GM12872 (cell line): Measurements from ENCODE around the gene NOX3.

ENCODE experiments used
- TF ChIP-seq, protein P1 (sequence below): IDR thresholded peaks from 3 replicates; pipeline ENCODE4 v1.5.1; 2011; ENCODE audit warnings: low read depth, mild to moderate bottlenecking, low read length, moderate library complexity; ENCODE audit not compliant: insufficient read depth

Gene NOX3

DNA sequence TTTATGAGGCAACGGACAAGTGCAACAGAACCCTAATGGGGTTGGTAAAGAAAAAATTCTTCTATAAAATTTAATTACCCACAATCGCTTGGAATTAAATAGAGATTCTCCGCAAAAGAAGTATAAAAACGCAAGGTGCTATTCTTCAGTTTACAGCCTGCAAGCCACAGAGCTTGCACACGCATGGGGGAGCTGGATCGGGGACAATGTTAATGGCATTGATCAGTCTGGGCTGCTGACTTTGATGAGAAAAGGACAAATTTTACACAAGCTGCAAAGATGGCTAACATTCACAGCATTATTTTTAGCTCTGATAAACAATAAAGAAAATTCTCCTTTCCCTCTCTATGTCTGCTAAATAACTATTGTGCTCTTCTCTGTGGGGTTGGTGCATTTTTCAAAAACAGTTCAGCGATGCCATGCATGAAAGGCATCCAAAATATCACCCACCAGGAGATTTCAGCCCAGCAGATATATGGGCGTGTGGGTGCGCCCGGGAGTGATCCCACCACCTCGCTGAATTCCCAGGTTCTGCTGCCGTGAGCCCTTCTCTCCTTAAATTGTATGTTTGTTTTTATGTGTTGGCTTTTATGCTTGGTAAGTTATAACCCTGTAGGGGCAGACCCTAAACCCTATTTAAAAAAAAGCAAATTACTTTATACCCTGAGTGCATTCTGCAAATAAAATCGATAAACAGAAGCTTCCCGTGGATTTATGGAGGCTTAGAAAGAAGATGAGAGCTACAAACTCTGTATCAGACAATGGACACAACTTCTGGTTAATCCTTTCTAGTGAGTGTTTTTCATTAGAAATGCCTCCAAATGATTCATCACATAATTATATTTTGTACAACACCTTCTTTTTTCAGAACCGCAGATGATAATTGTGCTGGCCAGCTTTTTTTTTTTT, 55.6 kb downstream of the NOX3 start:
- TF ChIP-seq, protein P1, sequence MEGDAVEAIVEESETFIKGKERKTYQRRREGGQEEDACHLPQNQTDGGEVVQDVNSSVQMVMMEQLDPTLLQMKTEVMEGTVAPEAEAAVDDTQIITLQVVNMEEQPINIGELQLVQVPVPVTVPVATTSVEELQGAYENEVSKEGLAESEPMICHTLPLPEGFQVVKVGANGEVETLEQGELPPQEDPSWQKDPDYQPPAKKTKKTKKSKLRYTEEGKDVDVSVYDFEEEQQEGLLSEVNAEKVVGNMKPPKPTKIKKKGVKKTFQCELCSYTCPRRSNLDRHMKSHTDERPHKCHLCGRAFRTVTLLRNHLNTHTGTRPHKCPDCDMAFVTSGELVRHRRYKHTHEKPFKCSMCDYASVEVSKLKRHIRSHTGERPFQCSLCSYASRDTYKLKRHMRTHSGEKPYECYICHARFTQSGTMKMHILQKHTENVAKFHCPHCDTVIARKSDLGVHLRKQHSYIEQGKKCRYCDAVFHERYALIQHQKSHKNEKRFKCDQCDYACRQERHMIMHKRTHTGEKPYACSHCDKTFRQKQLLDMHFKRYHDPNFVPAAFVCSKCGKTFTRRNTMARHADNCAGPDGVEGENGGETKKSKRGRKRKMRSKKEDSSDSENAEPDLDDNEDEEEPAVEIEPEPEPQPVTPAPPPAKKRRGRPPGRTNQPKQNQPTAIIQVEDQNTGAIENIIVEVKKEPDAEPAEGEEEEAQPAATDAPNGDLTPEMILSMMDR, result no peak

GRCh38 chr6:155399062-155399744, 56.4 kb downstream of the NOX3 start:
- TF ChIP-seq, protein P1, result no peak

GRCh38 chr6:155398701-155399061, 57.0 kb downstream of the NOX3 start:
- TF ChIP-seq, protein P1, result no peak

DNA sequence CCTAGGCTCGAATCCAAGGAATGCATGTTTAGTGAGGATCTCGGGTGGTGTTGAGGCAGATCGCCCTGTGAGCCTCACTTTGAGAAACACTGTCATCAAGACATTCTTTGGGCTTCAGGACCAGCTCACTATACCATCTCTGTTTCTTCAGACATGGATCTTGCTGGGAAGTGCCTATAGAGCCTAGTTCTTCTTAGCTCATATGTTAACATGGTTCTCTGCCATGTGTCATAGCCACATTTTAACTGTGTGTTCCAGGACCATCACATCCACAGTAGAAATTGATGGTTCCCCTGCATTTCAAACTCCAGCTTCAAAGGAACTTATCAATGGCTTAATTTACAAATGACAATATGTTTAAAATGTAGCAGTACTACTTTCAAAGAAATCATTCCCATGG, 57.4 kb downstream of the NOX3 start:
- TF ChIP-seq, protein P1, result no peak

- TF ChIP-seq, protein P1, result no peak
Measured at GRCh38 chr6:155397172-155397705, 58.4 kb downstream of the NOX3 start.

DNA sequence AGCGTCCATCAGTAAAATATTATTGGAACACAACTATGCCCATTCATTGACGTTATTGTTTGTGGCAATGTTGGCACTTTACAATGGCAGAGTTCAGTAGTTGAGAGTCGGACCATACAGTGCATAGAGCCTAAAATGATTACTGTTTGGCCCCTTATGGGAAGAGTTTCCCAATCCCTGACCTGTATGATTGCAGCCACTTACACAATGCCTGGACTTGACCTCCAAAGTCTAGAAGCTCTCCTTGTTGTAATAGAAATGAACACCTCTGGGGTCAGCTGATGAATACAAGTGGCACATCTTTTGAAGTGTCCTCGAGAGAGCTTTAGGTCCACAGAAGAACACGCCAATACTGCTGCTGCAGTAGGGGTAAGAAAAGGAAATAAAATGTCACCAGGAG, 59.0 kb downstream of the NOX3 start:
- TF ChIP-seq, protein P1, result no peak

DNA sequence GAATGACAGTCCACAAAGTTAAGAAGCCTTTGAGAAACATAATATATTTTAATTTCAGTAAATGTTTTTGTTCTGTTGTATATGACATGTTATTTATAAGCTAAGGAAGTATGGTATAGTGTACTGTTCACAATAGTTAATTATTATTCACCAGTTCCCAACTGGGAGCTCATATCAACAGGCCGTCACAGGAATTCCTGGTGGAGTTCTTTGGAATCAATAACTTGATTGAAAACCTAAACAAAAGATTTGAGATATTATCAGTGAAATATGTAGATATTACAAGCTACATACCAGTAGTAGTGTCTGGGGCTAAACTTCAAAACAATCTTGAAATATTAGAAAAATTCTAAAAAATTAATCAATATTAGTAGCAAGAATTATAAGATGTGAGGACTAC, 60.3 kb downstream of the NOX3 start:
- TF ChIP-seq, protein P1, result no peak
